HG02610 (cell line): ENCODE measurements around the gene PLEKHG4B.
"Not testable (repeated sequence)": the region's sequence is repeated elsewhere in the genome, so short reads cannot be mapped to it uniquely, and the experiment has no call there.

Experiments used
- ATAC-seq: cut with Tn5 transposase; IDR thresholded peaks from one replicate; pipeline ENCODE4 v1.9.1; 2021; ENCODE audit warnings: mild to moderate bottlenecking, moderate library complexity; ENCODE audit not compliant: unreplicated experiment

Gene PLEKHG4B

DNA sequence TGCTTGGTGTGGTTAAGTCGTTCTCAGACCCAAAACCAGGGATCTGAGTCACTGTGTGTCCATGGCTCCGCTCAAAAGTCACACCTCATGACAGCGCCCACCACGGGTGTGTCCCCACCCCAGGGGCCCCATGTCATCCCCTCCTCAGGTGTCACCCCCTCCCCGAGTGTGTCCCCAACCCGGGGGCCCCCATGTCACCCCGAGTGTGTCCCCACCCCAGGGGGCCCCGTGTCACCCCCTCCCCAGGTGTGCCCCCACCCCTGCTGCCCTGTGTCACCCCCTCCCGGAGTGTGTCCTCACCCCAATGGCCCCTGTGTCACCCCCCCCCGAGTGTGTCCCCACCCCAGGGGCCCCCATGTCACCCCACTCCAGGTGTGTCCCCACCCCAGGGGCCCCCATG lies 104.4 kb downstream of the PLEKHG4B start:
- no peak for ATAC-seq

DNA sequence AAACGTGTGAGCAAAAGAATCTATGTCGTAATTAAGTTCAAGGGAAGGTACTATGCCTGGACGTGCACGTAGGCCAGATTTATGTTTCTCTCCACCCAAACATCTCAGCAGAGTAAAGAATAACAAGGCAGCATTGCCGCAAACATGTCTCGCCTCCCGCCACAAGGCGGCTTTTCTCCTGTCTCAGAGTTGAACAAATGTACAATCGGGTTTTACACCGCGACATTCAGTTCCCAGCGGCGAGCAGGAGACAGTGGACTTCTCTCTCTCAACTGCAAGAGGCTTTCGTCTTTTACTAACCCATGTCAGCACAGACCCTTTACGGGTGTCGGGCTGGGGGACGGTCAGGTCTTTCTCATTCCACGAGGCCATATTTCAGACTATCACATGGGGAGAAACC lies 105.1 kb downstream of the PLEKHG4B start:
- not testable (repeated sequence) for ATAC-seq

DNA sequence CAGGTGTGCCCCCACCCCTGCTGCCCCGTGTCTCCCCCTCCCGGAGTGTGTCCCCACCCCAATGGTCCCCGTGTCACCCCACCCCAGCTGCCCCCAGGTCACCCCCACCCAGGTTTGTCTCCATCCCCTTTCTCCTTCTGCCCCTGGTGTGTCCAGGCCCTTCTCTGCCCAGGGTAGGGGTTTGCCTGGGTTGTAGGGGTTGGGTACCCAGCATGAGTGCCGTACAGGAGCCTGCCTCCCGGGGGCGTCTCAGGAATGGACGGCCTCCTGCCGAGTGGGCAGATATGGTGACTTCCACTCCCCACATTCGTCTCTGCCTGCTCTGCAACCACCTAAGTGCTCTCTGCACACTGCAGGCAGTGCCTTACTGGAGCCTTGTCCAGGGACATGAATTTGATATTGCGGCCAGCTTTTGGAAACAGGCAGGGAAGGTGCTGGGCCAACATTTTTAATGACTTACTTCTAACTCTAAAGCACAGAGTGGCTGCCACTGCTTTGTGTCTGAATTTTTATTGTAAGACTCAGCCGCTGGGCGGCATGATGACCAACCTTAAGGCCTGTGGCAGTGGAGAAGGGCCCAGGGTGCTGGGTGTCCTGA lies 106.0 kb downstream of the PLEKHG4B start:
- no peak for ATAC-seq

DNA sequence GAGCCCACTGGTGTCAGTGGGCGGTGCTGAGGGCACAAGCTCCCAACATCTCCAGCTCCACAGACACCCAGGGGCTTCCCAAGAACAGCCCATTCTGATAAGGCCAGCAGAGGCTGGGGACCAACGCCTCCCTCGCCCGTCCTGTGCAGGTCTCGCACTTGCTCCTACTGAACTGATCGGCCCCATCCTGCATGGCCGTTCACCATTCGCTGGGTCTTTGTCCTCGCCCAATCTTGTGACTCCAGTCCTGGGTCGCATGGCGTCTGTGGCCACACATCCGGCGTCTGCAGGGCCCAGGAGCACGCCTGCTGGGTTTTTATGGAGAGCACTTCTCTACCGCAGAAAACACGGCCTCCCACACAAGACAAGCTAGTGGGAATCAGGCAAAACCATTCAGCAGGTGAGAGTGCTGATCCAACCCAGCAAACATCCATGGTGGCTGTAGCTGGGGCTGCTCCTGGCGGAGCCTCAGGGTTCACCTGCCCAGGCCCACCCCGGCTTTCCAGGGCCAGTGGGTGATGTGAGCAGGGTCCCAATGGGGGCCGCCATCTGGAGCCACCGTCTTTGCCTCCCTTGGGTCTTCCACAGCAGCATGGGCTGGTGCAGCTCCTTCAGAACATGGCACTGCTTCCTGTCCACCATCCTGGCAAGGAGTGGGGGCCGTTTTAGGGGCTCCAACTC lies 106.7 kb downstream of the PLEKHG4B start:
- no peak for ATAC-seq

DNA sequence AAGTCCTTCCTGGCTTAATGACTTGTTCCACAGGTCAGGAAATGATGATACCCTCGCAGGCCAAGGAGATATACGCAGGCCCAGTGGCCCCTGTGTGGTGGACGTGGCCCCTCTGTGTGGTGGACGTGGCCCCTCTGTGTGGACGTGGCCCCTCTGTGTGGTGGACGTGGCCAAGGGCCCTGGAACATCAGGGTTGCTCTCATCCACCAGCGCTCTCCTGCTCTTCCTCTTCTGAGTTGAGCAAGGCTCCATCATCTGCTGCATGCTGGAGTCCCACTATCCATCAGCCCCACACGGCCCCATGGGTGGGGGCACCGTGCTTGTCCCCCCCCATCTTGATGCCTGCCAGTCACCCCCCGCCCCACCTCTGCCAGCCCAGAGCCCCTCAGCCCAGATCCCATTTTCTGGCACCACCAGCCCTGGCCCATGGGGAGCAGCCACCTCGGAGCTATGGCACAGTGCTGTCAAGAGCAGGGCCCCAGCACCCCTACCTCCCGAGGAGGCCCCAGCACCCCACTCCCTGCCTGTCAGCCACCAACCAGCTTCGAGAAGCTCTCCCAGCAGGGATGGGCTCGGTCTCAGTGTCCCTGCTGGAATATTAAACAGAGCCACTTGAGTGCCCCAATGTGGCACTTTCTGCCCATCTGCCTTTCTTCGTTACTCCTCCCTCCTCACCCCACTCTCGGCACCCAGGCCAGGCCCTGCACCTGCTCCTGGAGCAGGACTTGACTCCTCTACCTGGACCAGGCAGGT lies 107.4 kb downstream of the PLEKHG4B start:
- ATAC-seq: no peak

DNA sequence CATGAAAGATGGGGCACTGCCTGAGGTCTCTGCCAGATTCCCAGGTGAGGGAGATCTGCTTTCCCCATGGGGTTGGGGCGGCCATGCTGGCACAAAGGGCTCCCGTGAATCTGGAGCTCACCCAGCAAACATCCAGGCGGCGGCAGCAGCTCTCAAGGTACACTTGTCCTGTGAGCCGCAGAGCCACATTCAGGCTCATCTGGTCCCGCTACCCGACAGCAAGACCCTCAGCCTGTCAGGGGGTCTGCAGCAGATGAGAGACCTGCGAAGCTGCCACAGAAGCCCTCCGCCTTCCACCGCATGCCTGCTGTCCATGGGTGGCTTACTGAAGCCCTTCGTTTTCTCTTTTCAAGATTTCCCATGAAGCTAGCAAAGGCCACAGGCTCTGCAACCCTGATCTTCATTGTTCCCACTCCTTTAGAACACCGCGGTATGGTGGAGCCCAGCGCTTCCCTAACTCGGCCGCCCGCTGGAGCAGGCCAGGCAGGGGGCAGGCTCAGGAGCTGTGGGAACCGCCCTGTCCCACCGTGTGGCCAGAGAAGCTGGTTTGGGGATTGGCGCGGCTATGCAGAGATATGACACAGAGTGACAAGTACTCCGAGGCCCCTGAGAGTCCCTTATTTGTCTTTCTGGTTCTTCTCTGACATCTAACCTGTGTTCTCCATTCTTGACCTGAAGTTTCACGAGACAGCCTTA lies 108.1 kb downstream of the PLEKHG4B start:
- no peak for ATAC-seq

DNA sequence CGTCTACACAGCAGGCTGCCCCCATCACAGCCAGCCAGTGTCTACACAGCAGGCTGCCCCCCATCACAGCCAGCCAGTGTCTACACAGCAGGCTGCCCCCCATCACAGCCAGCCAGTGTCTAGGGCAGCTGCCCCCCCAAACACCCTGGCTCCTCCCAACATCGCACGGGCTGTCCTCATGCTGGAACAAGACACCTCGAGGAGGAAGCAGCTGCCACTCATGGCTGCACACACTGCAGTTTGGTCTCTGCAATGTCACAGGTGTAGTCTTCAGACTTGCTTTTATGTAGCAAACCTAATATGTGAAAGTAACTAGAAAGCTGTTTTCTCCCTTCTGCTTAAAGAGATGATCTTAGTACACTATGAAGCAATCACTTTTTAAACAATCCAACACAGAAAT lies 109.0 kb downstream of the PLEKHG4B start:
- no peak for ATAC-seq

DNA sequence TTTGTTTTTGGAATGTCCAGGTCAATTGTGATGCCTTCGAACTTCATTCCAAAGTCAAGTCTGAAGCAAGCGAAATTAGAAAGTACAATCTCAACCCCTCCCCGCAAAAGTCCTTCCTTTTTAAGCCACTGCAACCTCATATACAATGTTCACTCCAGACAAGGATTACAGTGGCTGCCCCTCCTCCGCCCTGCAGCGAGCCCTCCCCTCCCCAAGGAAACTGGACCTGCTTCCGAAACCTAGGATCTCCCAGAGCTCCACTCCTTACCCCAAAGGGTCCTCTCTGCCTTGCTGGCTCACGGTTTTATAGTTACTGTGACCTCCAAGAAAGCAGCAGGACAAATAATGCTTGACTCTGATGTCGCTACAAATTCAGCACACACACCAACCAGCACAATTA lies 109.7 kb downstream of the PLEKHG4B start:
- ATAC-seq: no peak

DNA sequence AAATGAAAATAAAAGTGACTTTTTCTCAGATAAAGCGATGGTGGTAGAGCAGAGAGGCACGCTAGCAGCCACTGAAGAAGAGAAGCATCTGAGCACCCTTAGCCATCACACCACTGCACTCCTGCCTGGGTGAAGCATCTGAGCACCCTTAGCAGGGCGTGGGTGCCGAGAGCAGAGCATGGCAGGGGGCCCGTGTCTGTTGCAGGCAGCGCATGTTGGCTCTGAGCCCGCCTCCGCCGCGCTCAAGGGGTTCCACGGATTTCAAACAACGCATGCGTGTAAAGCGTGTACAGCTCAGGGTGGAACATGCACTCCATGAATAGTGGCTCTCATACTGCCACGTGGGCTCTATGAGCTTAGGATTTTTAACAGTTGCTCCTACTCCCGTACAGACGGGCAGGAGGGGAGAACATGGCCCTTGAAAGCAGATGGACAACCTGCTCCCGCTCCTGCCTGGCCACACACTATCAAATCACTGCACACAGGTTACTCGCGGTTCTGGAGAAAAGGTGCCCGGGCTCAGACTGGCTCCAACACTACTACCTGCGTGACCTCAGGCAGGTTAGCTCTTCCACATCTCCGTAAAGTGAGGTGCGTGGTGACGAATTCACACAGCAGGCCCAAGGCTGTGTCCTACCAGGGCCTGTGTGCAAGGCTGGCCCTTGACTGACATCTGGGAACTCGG lies 111.4 kb downstream of the PLEKHG4B start:
- ATAC-seq: no peak

DNA sequence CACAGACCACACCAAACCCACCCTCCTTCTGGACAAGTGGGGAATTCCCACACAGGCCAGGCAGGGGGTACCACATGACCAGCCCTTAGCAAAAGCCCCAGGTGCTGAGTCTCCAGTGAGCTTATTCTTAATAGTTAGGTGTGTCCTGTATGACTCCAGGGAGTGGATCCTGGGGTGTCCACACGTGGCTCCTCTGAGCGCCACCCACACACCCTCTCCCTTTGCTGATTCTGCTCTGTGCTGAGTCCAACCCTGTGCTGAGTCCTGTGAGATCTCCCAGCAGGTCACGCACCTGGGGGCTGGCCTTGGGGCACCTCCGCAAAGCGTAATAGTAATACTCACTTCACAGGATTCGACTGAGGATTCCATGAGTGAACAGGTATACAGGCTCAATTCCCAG lies 112.0 kb downstream of the PLEKHG4B start:
- ATAC-seq: no peak

DNA sequence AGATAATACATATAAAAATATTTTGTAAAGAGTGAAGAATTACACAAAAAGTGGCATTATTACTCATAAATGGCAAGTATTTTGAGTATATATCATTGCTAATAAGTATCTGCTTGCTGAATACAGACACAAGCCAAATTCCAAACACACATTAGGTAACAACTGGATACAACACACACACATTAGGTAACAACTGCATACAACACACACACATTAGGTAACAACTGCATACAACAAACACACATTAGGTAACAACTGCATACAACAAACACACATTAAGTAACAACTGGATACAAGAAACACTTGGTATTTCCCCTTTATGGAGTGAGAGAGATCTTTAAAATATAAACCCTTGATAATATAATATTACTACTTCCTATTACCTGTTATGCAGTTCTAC lies 112.5 kb downstream of the PLEKHG4B start:
- ATAC-seq: no peak

DNA sequence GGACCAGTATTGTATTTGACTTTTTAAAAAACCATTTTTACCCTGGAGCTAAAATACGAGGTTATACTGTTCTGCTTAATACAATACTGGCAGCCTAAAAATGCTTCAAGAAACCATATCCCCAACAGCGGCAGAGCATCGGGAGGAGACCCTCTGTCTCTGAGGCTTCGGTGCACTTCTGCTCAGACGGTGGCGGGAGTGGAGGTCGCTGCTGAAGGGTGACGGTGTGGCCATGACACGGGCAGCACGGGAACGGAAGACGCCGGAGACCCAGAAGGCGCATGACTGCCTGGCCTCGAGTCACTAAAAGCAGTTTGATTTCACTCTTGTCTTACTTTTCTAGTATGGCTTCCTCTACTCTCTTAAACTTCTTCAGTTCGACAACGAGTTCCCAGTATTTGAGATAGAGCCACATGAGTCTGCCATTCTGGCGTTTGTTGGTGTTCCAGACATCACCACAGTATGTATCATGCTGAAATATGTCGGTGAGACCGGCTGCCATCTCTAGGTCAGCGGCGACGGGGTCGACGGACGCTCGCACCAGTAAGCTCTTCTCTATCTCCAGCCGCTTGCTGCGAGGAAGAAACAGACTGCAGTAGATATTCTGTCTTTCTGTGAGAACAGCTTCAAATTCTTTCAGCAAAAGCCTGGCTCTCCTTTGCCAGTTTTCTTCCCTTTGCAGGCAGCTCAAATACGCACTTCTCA lies 113.2 kb downstream of the PLEKHG4B start:
- no peak for ATAC-seq

DNA sequence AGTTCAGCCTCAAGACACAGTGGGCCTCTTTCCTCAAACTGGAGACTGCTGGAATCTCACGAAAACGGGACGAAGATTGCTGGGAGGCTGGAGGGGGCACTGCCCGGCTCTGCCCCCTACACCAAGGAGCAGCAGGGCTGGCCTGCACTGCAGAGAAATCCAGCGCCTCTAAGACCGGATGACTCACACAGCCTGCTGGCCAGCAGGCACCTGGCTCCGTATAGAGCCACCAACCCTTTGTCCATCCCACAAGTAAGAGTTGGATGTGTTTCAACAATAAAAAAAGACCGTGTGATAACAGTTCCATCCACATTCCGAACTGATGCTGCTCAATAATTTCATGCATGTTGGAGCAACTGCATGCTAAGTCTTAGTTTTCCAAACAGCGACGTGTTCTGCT lies 114.4 kb downstream of the PLEKHG4B start:
- no peak for ATAC-seq

DNA sequence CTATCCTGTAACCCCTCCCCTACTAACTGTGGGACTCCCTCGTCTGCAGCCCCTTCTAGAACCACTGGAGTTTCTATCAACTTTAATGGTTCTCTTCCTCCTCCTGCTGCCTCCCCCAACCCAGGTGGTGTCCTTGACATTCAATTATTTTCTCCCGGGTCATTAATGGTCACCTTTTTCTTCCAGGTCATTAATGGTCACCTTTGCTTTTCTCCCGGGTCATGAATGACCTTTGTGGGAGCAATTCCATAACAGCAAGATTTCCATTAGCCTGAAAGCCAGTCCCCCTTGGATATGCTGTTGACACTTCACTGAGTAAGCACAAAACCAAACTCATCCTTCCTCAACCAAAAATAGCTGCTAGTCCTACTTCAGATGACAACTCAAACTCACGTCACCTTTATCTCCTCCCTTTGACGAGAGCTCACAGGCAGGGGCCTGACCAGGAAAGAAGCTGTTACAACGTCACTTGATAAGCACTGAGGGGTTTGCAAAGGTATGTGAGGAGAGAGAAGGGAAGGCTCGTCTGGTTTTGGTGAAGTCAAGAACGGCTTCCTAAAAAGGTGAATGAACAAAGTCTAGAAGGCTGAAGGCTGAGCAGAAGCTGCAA lies 115.1 kb downstream of the PLEKHG4B start:
- ATAC-seq: no peak

DNA sequence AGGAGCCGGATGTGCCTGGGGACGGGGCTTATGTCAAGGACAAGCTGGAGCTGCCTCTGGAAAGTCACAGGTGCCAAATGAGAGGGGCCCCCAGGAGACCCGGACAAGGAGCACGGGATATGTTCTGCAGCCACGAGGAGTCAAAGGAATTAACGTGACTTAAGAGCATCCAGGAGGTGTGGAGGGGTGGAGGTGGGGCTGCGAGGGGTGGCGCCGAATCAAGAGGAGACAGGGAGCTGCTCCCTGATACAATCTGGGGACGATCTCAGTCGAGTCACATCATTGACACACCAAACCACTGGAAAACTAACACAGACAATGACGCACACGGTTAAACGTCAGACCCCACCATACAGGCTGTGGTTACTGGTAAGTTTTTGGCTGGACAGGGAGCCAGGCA lies 115.6 kb downstream of the PLEKHG4B start:
- ATAC-seq: no peak

DNA sequence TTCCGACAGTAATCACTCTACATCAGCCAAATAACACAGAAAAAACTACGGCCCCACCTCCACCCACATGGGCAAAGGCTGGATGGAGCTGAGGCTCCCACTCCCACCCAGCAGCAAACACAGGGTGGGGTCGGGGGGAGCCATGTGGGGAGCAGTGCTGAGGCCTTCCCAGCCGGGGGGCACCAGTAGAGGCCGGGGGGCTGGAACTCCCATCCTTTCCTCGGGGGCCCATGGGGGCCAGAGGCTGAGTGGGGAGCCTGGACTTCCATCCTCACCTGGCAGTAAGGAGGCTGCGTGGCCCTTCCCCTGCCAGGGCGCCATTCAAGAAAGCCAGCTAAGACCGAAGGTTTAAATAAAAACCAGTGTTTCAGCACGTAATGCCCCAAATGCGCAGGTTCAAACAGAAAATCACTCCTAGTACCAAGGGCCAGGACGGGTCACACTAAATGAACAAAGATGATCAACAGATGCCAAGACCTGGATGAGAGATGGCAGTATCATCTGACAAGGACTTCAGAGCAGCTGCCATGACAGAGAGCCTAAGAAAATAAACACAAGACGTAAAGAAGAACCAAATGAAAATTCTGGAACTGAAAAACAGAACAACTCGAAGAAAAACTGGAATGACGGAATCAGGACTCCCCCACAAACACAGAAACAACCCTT lies 116.6 kb downstream of the PLEKHG4B start:
- no peak for ATAC-seq

DNA sequence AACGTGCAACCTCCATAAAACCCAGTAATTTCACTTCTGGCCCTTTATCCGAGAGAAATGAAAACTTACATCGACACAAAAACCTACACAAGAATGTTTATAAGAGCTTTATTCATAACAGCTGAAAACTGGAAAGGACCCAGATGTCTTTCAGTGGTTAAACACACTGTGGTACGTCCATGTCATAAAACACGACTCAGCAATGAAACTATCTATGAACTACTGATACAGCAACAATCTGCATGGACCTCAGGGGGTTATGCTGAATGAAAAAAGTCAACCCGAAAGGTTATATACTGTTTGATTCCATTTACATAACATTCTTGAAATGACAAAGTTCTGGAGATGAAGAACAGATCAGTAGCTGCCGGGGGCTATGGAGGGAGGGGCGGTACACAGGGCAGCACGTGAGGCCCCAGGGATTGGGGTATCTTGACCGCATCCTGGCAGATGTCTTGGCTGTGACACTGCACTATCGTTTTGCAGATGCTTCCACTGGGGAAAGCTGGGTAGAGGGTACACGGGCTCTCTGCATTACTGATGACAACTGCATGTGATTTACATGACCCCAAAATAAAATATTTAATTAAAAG lies 121.9 kb downstream of the PLEKHG4B start:
- ATAC-seq: no peak

DNA sequence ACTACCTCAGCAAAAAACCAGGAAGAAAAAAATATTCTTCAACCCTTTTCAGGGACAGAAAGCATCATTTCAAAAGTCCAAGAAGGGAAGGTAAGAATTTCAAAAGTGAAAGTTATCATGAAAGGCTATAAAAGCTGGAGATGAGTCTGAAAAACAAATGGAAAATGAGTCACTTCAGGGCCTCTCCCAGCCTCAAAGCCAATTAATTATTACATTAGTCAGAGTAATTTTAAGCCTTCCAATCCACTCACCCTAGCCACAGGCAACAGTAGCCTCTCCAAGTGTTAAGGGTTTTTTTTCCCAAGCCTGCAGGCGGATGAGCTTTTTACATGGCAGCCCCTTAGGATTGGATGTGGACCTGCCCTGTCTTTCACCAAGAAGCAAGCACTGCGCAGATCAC lies 123.3 kb downstream of the PLEKHG4B start:
- ATAC-seq: peak; percentile 32

DNA sequence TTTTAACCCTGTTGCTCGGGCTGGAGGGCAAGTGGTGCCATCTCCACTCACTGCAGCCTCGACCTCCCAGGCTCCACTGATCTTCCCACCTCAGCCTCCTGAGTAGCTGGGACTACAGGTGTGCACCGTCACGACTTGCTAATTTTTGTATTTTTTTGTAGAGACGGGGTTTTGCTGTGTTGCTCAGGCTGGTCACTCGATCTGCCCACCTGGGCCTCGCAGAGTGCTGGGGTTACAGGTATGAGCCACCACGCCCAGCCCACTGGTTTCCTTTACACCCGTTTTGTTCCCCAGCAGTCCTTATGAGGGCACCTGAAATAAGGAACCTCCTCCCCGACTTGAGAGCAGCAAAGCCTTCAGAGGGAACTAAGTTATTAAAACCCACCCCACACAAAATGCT lies 124.1 kb downstream of the PLEKHG4B start:
- ATAC-seq: not testable (repeated sequence)
